ENCODE measurements around the gene LRRC1.

Gene LRRC1

DNA sequence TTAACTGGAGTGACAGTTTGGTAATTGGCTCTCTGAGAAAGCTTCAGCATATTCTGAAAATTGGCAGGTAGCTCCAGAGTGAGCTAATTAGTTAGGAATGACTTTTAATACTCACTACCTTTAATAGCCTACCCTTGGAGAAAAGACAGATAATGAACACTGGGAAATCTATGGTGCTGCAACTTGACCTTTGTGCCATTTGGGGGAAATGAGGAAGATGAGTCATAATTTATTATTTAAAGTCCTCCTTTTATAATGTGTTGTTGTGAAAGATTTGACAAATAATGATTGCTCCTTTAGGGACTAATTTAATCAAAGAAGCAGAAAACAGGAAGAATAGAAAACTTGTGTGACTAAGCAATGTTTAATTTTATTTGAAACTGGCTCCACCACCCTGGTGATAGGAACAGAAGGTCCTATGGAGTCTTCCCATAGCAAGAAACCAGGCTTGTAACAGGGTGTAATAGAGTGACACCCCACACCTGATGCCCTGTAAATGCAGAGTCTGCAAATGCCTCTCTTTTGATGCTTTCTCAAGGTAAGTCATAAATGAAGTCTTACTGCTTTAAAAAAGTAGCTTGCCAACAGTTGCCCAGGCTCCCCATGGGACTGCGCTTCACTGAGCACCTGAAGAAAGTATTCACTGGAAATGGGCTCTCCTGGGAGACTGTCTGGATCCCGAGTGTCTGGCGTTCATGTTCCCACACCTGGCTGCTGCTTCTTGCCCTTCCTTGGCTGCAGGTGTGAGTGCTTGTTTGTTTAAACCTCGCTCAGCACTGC is 134.4 kb downstream of the LRRC1 start:
- no peak for DNase-seq

DNA sequence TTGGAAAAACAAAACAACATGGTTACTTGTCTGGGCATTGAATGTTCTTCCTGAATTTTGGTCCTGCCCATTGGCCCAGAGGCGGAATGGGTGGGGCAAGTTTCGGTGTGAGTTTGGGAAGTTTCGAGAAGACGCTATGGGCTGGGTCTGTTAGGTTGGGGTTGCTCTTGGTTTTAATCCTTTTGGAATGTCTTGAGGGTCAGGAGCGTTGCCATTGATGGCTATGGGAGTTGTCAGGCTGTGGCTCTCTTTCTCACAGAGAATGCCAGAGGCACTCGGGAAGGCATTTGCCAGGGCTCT is 135.0 kb downstream of the LRRC1 start:
- DNase-seq = no peak

DNA sequence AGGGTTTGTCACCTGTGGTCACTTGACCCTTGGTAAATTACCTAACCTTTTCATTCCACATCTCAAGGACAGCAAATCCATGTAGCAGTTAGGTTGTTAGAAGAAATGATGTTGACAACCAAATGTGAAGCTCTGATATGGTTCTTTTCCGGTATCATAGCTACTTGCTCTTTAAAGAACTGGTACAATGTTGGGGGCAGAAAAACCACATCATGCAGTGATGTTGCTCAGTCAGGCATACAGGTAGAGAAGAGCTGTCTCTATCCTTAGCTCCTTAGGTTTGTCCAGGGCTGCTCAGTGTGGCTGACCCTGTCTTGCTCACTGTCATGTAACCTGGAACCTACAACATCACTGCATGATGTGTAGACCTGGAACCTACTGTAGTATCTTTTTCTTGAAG is 135.5 kb downstream of the LRRC1 start:
- no peak for DNase-seq

DNA sequence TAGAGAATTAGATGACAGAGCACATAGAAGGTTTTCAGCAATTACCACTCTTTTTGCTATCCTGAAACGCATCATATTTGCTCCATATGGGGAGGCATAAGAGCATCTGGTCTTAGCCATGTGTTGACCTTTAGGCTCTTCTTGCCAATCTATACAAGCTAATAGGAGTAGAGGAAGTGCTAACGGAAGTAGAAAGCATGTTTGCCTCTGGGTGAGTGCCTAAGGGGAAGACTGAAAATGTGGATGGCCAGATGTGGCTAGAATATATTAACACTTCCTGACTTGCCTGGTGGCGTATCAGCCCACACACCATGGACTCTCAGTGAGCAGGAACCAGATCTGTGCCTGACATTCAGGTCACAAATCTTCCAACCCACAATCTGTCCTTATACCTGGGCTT is 136.3 kb downstream of the LRRC1 start:
- DNase-seq = no peak

DNA sequence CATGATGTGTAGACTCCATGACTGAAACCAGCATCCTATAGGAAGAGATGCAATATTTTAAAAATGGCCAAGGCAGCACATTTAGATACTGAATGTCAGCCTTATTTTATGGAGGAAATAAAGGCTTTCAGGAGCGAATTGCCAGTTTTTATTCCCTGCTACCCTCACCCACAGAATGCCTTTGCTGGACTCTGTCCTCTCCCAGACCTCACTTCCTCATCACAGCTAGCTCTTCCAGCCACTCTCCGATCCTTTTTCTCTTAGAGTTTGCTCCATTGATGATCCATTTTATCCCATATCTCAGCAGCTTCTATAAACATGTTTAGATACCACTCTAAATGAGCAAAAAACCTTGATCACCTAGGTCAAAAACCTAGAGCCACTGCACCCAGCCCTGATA is 137.7 kb downstream of the LRRC1 start:
- no peak for DNase-seq

DNA sequence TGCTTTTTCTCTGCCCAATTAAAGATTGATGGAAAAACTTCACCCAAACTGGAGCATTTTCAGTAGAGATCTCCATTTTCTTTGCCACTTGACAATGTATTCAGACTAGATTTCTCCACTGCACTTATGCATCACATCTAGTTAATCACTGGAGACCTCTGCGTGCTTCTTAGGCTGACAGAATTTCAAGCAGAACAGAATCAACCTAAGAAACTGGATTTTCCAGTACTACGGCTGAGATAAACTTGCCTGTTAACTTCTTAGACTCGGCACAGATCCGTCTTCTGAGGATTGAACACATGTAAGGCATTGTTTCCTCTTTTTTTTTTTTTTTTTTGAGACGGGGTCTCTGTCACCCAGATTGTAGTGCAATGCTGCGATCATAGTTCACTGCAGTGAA is 139.2 kb downstream of the LRRC1 start:
- no peak for DNase-seq

DNA sequence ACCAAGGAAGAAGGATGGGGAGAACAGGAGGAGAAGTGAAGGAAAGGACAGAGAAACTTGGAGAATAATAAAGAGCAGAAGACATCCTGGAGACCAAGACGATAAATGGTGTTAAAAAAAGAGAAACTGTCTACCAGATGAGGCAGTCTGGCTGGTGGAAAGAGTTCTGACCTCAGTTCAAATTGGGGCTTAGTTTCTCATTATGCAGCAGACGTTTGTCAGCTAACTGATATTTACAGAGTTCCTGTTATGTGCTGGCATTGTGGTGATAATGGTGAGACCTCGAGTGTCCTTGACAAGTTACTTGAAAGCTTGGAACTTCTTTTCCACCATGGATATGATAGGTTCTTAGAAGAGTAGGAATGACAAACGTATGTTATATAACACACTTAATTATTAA is 142.7 kb downstream of the LRRC1 start:
- no peak for DNase-seq

DNA sequence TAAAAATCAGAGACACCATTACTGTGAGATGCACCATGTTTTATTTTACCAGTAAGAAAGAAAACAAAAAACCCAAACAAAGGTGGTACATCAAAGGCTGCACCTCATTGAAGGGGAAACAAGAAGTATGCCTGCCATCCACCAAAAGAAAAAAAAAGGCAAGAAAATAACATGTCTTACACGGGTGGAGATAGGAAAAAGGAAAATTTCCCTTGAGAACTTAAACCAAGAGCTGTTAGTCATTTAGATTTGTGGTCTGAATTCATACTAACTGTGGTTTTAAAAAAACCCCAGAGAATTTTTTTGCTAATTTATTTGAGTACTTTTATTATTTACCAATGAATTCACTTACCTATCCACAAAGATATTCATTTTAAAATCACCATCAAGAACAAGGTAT is 144.0 kb downstream of the LRRC1 start:
- no peak for DNase-seq

DNA sequence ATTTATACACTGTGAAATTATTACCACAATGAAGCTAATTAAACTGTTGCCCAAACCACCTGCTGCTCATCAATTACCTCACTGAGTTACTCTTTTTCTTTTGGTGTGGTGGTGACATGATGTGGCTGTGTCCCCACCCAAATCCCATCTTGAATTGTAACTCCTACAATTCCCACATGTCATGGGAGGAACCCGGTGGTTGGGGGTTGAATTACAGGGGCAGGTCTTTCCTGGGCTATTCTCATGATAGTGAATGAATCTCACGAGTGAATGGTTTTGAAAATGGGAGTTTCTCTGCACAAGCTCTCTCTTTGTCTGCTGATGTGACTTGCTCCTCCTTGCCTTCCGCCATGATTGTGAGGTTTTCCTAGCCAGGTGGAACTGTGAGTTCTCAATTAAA is 145.0 kb downstream of the LRRC1 start:
- DNase-seq = no peak

DNA sequence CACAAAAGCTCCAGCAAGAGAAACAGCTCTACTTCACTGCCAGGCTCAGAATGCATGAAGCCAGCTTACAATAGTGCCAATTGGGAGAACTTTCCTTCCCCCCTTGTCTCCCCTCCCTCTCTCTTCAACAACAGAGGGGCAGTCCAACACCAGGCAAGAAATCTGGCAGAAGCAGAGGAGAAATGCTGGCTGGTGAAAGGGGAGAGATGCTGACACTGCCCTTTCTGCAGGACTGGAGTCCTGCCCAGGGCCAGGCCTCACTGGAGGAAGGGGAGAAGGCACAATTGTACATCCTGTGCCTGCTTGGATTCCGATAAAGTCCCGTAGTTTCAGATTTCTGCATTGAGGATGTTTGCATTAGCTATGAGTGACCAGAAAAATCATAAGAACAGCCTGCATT is 148.6 kb downstream of the LRRC1 start:
- no peak for DNase-seq

DNA sequence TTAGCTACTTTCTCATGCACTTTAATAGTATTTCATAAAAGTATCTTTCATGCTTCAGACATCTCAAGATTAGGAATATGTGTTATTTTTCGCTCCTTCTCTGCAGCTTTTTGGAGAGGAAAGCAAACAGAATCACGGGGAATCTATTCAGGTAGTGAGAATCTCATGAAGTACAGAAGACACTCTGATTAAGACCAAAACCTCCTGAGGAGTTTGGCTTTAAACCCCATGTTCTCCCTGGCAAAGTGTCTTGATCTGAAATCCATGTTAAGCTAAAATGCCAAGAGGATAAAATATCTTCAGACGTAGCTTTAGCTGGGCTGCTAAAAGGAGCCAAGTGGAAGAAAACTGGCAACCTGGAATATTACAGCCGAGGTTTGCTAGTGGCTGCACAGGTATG is 149.3 kb downstream of the LRRC1 start:
- no peak for DNase-seq

DNA sequence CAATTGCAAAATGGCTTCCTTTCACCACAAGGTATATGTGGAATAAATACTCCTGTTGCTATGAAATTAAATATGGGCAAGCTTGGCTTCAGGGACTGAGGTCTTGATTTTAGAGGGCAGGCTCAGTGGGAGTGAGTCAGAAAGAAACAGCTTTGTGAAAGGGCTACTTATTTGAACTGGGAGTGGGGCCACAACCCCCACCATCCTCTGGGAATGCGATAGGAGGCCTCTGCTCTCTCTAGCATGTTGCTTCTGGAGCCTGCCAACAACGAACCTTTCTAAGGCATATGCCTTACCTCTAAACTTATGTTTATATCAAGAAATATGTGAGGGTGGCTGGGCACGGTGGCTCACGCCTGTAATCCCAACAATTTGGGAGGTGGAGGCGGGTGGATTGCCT is 149.7 kb downstream of the LRRC1 start:
- DNase-seq = no peak

DNA sequence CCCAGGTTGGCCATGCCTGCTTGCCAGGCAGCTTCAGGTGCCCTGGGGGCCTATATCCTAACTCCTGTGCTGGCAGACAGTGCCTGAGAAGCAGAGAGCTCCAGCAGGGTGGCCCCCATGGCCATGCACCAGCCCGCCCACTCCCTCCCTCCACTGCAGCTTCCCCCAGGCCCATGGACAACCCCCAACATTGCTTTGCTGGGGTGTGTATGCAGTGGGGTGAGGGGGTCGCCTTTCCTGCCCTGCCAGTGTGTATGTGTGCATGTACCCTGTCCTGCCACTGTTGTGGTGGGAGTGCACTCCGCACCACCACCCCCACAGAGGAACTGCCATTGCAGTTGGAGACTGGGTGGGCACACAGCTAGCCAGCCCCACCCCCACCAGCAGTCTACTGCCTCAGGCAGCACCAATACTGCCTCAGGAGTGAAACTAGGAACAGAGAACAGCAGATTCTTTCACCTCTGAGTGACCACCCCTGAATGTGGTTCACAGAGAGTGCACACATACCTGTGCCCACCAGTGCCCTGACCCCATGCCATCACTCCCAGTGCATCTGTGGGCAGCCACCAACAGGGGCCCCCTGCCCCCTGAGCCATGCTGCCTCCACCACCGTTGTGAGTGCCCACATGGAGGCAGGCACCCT is 151.1 kb downstream of the LRRC1 start:
- no peak for DNase-seq

DNA sequence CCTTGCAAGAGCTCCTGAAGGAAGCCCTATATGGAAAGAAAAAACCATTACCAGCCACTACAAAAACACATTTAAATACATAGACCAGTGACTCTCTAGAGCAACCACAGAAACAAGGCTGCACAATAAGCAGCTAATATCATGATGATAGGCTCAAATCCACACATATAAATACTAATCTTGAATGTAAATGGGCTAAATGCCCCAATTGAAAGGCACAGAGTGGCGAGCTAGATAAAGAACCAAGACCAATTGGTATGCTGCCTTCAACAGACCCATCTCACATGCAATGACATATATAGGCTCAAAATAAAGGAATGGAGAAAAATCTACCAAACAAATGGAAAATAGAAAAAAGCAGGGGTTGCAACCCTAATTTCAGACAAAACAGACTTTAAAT is 153.0 kb downstream of the LRRC1 start:
- no peak for DNase-seq

DNA sequence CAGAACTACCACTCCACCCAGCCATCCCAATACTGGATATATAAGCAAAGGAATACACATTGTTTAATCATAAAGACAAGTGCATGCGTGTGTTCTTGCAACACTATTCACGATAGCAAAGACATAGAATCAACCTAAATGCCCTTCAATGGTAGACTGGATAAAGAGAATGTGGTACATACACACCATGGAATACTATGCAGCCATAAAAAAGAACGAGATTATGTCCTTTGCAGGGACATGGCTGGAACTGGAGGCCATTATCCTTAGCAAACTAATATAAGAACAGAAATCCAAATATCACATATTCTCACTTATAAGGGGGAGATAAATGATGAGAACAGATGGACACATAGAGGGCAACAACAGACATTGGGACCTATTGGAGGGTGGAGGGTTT is 156.6 kb downstream of the LRRC1 start:
- no peak for DNase-seq

DNA sequence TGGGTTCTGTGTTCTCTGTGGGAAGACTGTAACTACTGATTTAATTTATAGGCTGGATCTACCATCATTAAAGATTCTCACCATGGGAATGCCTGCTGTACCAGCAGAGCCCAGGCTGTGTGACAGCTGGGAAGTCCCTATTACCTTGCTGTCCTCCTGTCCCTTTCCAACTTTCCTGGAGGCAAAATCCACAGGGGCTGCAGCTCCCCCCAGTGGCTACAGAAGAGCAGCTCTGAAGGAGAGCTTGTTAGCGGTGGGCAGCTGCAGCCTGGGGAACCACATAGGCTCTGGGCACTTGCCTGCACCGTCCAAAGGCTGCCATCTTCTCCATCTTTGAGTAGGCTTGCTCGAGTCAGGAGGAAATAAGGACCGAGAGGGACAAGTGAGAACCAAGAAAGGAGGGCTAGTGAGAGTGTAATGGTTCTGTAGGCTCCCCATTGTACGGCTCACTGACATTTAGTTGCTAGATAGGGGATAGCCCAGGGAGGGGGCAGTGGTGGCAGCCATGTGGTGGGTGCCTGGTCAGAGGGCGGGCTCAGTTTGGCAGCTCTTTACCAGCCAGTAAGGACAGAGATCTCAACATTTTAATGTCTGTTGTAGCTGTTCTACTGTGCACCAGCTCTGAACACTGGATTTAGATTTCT is 161.4 kb downstream of the LRRC1 start:
- DNase-seq = no peak

DNA sequence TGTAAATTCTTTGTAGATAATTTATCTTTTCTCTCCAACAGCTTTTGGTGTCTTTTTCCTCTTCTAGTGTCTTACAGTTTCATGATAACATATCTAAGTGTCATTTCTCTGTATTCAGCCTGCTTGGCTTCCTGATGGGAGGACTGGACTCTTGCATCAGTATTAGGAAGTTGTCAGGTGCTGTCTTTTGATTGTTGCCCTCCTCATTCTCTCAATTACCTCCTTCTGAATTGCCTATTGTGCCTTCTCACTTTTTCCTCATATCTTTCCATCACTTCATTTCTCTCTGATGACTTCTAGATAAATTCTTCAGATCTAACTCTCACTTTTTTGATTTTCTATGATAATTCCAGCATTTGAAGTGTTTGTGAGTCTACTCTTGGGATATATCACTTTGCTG is 162.0 kb downstream of the LRRC1 start:
- no peak for DNase-seq

DNA sequence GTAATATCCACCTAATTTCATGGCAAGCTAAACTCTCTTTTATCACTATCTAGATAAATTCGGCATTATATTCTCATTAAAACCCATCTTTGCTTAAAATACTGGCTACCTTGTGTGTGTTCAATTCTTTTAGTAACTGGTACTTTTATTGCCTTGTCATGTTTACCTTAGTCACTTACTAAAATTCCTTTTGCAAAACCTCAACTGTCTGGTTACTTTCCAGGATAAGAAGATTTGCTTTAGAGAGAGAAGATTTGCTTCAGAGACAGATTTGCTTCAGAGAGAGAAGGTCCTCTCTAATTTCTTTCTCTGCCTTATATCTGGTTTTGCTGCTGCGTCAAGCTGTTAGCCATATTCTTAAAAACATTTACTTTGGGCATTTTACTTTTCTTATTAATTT is 164.9 kb downstream of the LRRC1 start:
- DNase-seq = no peak

DNA sequence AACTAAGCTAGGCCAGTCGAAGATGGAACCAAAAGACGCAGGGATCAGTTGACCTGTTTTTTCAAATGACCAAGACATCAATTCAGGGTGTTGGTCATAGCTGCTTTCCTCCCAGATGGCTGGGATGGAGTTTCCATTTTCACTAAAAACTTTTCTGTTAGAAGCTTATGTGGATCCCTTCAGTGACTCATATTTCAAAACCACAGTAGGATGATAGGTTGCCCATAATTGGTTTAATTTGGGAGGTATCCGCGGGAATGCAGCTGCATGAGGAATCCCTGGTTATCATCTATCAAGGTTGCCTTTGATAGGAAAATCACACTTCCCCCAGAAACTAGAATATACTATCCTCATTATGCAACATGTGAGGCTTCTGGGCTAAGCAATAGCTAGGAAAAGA is 165.5 kb downstream of the LRRC1 start:
- DNase-seq = no peak

DNA sequence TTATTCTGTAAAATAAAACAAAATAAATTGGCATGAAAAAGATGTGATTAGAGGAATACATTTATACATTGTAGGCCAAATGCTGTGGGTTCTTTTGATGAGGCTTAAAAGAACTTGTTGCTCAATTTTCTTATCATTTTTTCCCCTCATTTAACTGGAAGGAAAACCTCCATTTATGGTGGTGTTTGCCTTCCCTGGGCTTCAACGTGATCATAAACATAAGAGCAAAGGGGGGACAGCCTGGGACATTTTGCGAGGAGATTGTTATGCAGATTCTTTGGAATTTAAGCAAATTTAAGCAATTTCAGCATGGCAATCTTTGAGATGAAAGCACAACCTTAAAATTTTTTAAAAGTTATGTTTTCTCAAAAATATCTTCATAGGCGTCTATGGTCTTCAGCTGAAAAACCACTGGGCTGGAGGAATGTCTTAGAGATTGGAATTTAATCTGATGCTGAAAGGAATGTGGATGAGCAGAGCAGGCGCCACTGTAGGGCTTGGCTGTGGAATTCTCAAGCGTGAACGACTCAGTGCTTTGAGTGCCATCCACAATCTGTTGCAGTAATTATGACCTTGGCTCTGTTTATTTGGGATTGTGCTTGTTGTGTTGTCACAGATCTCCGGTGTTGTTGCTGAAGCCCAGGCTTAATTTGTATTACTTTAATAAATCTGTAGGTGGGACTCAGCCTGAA is 167.0 kb downstream of the LRRC1 start:
- DNase-seq = no peak

DNA sequence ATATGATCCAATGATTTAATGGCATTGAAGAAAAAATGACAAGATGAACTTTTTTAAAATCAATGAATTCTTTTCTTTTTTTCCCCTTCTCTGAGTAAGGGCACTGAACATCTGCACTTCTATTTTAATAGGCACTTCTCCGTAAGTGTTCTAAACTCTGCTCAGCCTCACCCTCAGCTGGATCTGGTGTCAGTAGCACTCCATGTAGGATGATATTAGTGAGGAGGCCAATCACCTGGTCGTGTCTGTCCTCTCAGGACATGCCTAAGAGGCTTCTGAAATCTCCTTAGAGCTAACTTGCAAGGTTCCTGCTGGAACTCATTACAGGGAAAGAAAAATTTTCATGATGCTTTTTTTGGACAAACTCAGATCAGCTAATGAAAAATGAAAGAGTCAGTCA is 167.8 kb downstream of the LRRC1 start:
- no peak for DNase-seq

DNA sequence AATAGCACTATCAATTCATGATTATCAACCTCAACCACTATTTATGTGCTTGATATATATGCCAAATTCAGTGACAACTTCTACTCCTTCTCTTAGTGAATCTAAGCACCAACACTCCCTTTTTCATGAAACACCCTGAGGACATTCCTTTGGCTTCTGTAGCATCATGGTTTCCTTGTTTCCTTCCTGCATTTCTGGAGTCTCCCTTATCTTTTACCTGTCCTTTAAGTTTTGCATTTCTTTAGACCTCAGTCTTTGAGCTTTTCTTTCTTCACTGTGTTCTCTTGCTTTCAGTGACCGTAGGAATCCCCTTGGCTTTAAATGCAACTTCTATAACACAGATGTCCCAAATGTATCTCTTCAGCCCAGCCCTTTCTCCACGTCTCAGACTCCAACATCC is 172.6 kb downstream of the LRRC1 start:
- DNase-seq = no peak

Measured in stimulated activated naive CD4-positive, alpha-beta T cell treated with Interleukin-2 at 50 U/mL for 16 hours (primary cell).